ENCODE measurements around the gene OR4A16.

OR4A16 gene, protein sequence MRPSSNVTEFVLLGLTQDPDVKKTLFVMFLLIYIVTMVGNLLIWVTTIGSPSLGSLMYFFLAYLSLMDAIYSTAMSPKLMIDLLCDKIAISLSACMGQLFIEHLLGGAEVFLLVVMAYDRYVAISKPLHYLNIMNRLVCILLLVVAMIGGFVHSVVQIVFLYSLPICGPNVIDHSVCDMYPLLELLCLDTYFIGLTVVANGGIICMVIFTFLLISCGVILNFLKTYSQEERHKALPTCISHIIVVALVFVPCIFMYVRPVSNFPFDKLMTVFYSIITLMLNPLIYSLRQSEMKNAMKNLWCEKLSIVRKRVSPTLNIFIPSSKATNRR

DNA sequence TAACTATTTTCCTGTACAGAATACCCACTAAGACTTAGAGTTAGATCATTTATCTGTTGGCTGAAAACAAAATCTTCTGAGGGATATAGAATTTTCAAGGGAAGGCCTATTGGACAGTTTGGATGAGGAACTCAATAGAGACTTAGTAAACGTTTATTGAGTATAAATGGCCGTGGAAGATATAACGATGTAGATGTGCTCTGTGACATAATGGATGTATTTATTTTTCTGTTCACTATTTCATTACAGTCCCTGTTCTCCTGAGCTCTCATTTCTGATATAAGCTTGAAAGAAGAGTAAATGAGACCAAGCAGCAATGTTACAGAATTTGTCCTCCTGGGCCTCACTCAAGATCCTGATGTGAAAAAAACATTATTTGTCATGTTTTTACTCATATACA lies at the start of gene OR4A16:
TSS of gene OR4A16 (plus strand) at position 301 of the 400 bp plus-strand sequence. CDS start at position 301, 0 bp downstream.
- no peak for DNase-seq (ENCODE audit: low spot score)

DNA sequence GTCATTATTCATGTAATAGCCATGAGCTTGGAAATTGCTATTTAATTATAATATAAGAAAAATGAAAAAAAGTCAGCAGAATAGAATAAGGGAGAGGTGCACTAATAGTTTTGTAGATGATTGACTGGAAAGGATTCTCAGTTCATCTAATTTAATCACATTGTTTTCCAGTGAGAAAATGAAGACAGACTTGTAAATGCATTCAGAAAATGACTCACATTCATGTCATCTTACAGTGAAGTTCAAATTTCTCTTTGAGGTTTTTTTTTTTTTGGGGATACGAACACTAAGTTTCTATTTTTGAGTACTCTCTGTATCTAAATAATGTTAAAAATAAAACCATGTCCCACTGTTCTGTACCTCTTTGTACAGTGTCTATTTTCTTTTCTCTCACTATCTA lies 18.5 kb upstream of the OR4A16 start:
- DNase-seq (ENCODE audit: low spot score), result no peak

DNA sequence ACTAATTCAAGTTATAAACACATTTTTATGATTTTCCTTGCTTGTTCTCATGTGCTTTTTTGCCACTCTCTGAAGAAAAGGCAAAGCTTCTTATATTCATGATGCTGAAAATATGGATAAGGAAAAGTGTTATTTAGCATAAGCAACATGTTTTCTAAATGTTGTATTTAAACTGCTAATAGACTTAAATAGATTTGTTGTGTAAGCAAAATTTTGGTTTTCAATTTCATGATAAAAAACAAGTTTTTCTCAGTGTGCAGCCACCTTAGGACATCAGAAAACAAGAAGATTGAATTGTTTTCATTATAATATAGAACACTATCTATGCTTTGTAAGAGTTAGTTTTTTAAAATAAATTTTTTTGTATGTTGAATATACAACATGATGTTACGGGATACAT lies 2.3 kb downstream of the OR4A16 start:
- DNase-seq (ENCODE audit: low spot score), result no peak

DNA sequence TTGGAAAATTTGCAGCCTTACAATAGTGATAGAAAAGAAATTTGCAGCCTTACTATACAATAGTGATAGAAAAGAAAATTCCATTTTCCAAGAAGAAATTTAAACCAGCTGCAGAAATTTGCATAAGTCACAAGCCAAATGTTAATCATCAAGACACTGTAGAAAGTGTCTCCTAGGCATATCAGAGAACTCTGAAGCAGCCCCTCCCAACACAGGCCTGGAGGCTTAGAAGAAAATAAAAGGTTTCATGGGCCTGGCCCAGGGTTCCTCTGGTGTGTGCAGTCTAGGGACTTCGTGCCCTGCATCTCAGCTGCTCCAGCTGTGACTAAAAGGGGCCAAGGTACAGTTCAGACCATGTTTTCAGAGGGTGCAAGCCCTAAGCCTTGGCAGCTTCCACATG lies 6.0 kb downstream of the OR4A16 start:
- DNase-seq (ENCODE audit: low spot score), result no peak

DNA sequence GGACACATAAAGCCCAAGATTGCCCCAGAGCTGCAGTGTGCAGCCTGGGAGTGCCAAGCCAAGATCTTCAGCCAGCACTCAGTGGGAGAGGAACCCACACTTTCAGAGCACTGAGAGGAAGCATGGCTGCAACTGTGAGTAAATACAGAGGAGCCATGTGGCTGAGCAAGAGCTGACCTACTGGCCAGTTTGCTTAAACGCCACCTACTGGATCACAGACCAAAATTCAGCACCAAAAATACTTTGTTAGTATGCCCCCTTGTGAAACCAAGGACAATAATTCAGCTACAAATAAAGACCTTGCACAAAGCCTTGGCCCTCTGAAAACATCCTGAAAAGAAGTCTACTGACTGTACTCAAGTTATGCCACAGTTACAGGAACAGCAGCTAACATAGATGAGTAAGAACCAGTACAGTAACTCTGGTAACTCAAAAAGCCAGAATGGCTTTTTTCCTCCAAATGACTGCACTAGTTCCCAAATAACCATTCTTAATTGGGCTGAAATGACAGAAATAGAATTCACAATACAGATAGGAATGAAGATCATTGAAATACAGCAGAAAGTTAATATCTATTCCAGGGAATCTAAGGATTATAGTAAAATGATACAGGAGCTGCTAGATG lies 14.7 kb downstream of the OR4A16 start:
- no peak for DNase-seq (ENCODE audit: low spot score)

DNA sequence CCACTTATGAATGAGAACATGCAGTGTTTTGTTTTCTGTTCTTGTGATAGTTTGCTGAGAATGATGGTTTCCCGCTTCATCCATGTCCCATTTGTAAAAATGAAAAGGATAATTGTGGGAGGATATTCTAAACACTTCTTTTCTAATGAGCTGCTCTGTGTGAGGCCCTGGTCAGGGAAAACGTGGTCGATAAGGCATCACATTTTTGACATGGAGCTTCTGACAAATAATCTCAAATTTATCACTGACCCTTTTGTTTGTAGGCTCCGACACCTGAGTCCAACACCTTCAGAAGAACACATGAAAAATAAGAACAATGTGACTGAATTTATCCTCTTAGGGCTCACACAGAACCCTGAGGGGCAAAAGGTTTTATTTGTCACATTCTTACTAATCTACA lies 24.7 kb downstream of the OR4A16 start, which contains the start of gene OR4A15:
TSS of gene OR4A15 (plus strand) at position 301 of the 400 bp plus-strand sequence. CDS start at position 301, 0 bp downstream.
- no peak for DNase-seq (ENCODE audit: low spot score)
